ENCODE data around the gene ZNF487. TPM values are rescaled to one million over a fixed set of nuclear protein-coding genes. Genes with fewer than 3 reads are reported as not detected.
A peak's percentile ranks its signal among the peaks of the same experiment; 100 is the strongest.

ZNF487 gene
- total and polyA plus RNA-seq, 2 of the 4 experiments (the other 2 are of a cell fraction), result 1.7 to 2.7 TPM

GRCh38 chr10:43396928-43397624 lies 39.8 kb upstream of the ZNF487 start (continued):
- TF ChIP-seq CEBPB (IDR thresholded peaks at IDR 0.05; ENCODE audit: low read depth, low read length) (no peak), FOS (IDR thresholded peaks at IDR 0.05; ENCODE audit: low read depth, low read length) (0 out of 2 replicates have a peak, but pooled peaks have one; percentile 16)

GRCh38 chr10:43398939-43399319 lies 38.0 kb upstream of the ZNF487 start:
- H2BK120ac ChIP-seq (ENCODE audit: low read depth, low read length), result no peak overlapping the region
- H3K14ac ChIP-seq (replicated peaks; ENCODE audit: low read depth, low read length), result no peak overlapping the region
- H3K4ac ChIP-seq (ENCODE audit: low read depth, low read length), result no peak overlapping the region
- ChIA-PET CTCF (no interaction called here), POLR2A (ENCODE audit: unreplicated experiment) (no interaction called here)
- H4K20me1 ChIP-seq (ENCODE audit: insufficient read depth, low read length), result peaks cover 90% of the 10 kb centered on the region
- DNase-seq (no peak), ATAC-seq (ENCODE audit: low read depth) (no peak)
- H4K5ac ChIP-seq (ENCODE audit: low read depth, low read length), result no peak overlapping the region
- H4K8ac ChIP-seq (ENCODE audit: low read depth in 2 of 2, low read length in 2 of 2), result no peak overlapping the region; a peak in 1 of 4 replicates
- no peaks in the 10 kb centered on the region for H3K27me3 ChIP-seq (ENCODE audit: control insufficient read depth, insufficient read depth, low read length)
- peaks cover 6 to 32% of the 10 kb centered on the region in 2 experiments; a peak in 3 of 4 replicates for H3K79me1 ChIP-seq (ENCODE audit: low read depth in 1 of 2, low read length in 2 of 2)
- no peak overlapping the region for H3K18ac ChIP-seq (ENCODE audit: low read depth, low read length)
- H3K9me1 ChIP-seq (ENCODE audit: insufficient read depth, low read length), result peaks cover 10% of the 10 kb centered on the region
- no TSS peak for BruUV-seq (replicated peaks)
- in situ Hi-C loops (cut with MboI; ENCODE audit: low sequenced_read_pairs), result no loop called here
- H3K9ac ChIP-seq (ENCODE audit: low read depth, low read length), result no peak overlapping the region
- H3K36me3 ChIP-seq (ENCODE audit: control insufficient read depth, insufficient read depth, low read length), result peaks cover 8% of the 10 kb centered on the region
- H4K91ac ChIP-seq (ENCODE audit: insufficient read depth, low read depth, low read length), result no peak overlapping the region
- no peaks in the 10 kb centered on the region for H3K9me3 ChIP-seq (ENCODE audit: control insufficient read depth, insufficient read depth, low read length)
- H3K4me2 ChIP-seq (ENCODE audit: low read depth, low read length), result no peak overlapping the region
- intact Hi-C loops (cut with micrococcal nuclease), result no loop called here
- peak overlapping the region; percentile 6 for H2BK5ac ChIP-seq (ENCODE audit: low read depth, low read length, poor library complexity, severe bottlenecking)
- no peak overlapping the region for H3K4me3 ChIP-seq (ENCODE audit: insufficient read depth, low read depth, low read length)
- WGBS, 2 experiments (ENCODE audit: extremely low coverage in 2 of 2, insufficient read length in 1 of 2), result no CpG with 5 or more reads among the region's 2 CpGs
- H2AFZ ChIP-seq (replicated peaks; ENCODE audit: low read length, poor library complexity), result no peak overlapping the region
- H2BK20ac ChIP-seq (ENCODE audit: low read depth, low read length), result no peak overlapping the region
- no peak overlapping the region for H2AK9ac ChIP-seq (replicated peaks; ENCODE audit: low read depth, low read length, poor library complexity)
- no peak overlapping the region for H2AK5ac ChIP-seq (ENCODE audit: low read depth, low read length)
- H3K56ac ChIP-seq (ENCODE audit: extremely low read depth, insufficient read depth, low read length), result no peak overlapping the region
- H3K4me1 ChIP-seq (ENCODE audit: control insufficient read depth, insufficient read depth, low read length), result peaks cover 15% of the 10 kb centered on the region
- H3K27ac ChIP-seq (ENCODE audit: insufficient read depth, low read length), result peak overlapping the region; percentile 12; the same call in 1 of the 2 replicates
- no peak overlapping the region for H2BK15ac ChIP-seq (ENCODE audit: low read depth, low read length)
- H3K23ac ChIP-seq (ENCODE audit: low read depth, low read length), result peak overlapping the region; percentile 93; the same call in 1 of the 2 replicates
- dilution Hi-C loops (cut with HindIII; ENCODE audit: low sequenced_read_pairs, unreplicated experiment), result no loop called here
- no peak for TF ChIP-seq CEBPB (IDR thresholded peaks at IDR 0.05; ENCODE audit: low read depth, low read length)
- TF ChIP-seq MAZ (IDR thresholded peaks at IDR 0.05; ENCODE audit: borderline replicate concordance, low read depth, low read length), result no peak
- TF ChIP-seq MXI1 (IDR thresholded peaks at IDR 0.05; ENCODE audit: borderline replicate concordance, low read depth, low read length), result no peak
- TF ChIP-seq NFE2L2 (IDR thresholded peaks at IDR 0.05; ENCODE audit: low read depth, low read length), result no peak
- TF ChIP-seq ELK1 (IDR thresholded peaks at IDR 0.05; ENCODE audit: borderline replicate concordance, low read depth, low read length), result no peak
- TF ChIP-seq FOS (IDR thresholded peaks at IDR 0.05; ENCODE audit: low read depth, low read length), result no peak
- TF ChIP-seq BHLHE40 (IDR thresholded peaks at IDR 0.05; ENCODE audit: low read depth, low read length), result no peak
- TF ChIP-seq RFX5 (IDR thresholded peaks at IDR 0.05; ENCODE audit: low read depth, low read length), result no peak
- no peak; the same call in 1 of the 2 replicates for TF ChIP-seq POLR2A (IDR thresholded peaks at IDR 0.05; ENCODE audit: low read depth, low read length)
- TF ChIP-seq CHD1 (IDR thresholded peaks at IDR 0.05; ENCODE audit: low read depth, low read length), result no peak
- no peak for TF ChIP-seq CTCF (conservative IDR thresholded peaks at IDR 0.05; ENCODE audit: low read depth, low read length)
- no peak for TF ChIP-seq SMC3 (IDR thresholded peaks at IDR 0.05; ENCODE audit: low read depth, low read length)
- TF ChIP-seq RCOR1 (IDR thresholded peaks at IDR 0.05; ENCODE audit: insufficient replicate concordance, low read length), result no peak
- TF ChIP-seq RAD21 (IDR thresholded peaks at IDR 0.05; ENCODE audit: low read length), result no peak
- TF ChIP-seq MAFK (IDR thresholded peaks at IDR 0.05; ENCODE audit: low read depth, low read length), result no peak

Measured in IMR-90 (cell line).